ENCODE results near the gene SYNE1.

SYNE1 gene

DNA sequence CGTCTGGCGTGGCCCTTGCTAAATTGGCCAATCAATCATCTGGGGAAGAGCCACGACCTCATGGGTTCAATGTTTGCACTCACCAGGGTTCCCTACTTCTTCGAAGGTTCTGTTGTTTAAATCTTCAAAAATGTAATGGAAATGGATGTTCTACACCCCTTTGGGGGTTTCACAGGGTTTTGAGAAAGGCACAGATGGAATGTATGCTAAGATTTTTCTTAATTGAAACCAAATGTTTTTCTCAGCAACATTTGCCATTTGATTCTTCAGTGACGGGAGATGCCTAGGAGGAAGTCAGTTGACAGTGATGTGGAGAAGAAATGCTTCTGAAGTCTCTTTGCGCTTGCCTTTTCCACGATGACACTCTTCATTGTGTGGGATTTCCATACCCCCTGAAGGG lies 517.3 kb downstream of the SYNE1 start:
- ATAC-seq (ENCODE audit: low read depth) = no peak
- Mint-ChIP-seq H3K27me3 (no peaks in the 10 kb centered on the region), H3K36me3 (peaks cover 24% of the 10 kb centered on the region), H3K4me3 (no peak overlapping the region), H3K4me1 (peaks cover 5% of the 10 kb centered on the region), H3K27ac (peak overlapping the region; percentile 19), H3K9me3 (peaks cover 3% of the 10 kb centered on the region)
- no peak for DNase-seq (ENCODE audit: low spot score in 2 of 2)

DNA sequence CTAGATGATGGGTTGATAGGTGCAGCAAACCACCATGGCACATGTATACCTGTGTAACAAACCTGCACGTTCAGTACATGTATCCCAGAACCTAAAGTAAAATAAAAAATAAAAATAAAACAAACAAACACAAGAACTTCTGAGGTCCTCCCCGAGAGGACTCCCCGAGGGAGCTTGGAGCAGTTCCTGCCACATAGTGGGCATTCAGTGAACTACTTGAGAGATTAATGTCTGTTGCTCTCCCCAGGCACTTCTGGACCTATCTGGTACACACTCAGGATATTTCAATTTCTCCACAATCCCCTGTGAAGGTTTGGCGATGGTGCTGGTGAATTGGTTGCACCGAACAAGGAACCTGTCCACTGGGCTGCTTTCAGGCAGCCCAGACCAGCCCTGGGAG lies 518.5 kb downstream of the SYNE1 start:
- no peak for ATAC-seq (ENCODE audit: low read depth)
- H3K36me3 Mint-ChIP-seq = peaks cover 24% of the 10 kb centered on the region
- H3K27me3 Mint-ChIP-seq = no peaks in the 10 kb centered on the region
- no peak overlapping the region for H3K27ac Mint-ChIP-seq
- H3K9me3 Mint-ChIP-seq = peaks cover 3% of the 10 kb centered on the region
- no peak overlapping the region for H3K4me3 Mint-ChIP-seq
- no peak for DNase-seq (ENCODE audit: low spot score in 2 of 2)
- peaks cover 3% of the 10 kb centered on the region for H3K4me1 Mint-ChIP-seq

DNA sequence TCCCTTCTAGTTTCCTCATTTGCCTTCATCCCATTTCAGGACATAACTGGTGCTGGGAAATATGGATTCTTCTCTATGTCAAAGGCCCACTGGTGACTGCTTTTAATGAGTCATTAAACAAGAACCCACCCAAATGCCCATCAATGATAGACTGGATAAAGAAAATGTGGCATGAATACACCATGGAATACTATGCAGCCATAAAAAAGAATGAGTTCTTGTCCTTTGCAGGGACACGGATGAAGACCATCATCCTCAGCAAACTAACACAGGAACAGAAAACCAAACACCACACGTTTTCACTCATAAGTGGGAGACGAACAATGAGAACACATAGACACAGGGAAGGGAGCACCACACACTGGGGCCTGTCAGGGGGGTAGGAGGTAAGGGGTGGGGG lies 518.9 kb downstream of the SYNE1 start:
- Mint-ChIP-seq H3K27me3 (no peaks in the 10 kb centered on the region), H3K4me1 (peaks cover 3% of the 10 kb centered on the region), H3K27ac (no peak overlapping the region), H3K4me3 (no peak overlapping the region), H3K9me3 (peaks cover 3% of the 10 kb centered on the region), H3K36me3 (peaks cover 24% of the 10 kb centered on the region)
- ATAC-seq (ENCODE audit: low read depth) (no peak), DNase-seq (ENCODE audit: low spot score in 2 of 2) (no peak)

DNA sequence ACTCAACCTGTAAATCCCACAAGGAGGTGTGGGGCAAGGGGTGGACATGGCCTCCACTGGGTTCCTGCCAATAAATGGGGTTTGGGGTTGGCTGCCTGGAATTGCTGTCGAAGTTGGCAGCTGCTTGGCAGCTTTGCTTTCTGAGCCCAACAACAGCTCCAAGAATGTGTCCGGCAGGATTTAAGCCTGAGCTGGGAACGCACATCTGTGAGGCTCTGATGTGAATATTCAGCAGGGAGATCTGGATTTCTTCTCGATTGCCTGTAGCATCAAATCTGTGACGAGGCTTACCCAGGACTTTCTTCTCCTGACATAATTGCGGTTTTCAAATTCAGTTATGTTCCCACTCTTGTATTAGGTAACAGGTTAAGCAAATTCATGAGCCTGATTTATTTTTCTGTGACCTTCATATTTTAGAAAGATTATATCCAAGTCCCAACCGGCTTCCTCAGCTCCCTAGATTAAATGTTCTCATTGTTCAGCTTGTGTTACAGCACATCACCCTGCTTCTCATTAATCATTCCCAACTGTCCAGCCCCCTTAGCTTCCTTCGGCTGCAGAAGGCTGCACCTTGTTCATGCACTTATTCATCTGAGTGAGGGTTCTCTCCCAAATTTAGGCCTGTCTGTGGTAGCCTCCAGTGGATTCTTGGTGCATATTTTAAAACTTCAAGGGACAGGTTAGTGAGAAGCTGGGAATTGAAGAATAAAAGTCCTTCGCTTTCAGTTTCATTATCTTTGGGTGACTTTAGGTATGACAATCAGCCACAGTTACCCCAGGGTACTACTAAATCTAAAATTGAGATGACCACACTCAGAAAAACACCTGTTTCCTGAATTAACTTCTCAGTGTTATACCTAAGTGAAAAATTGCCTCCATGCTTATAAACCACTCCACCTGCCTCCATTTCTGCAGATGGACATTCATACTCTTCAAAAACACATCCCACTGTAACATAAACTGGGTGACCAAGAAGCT lies 519.7 kb downstream of the SYNE1 start:
- peak; percentile 15 for ATAC-seq (ENCODE audit: low read depth)

DNA sequence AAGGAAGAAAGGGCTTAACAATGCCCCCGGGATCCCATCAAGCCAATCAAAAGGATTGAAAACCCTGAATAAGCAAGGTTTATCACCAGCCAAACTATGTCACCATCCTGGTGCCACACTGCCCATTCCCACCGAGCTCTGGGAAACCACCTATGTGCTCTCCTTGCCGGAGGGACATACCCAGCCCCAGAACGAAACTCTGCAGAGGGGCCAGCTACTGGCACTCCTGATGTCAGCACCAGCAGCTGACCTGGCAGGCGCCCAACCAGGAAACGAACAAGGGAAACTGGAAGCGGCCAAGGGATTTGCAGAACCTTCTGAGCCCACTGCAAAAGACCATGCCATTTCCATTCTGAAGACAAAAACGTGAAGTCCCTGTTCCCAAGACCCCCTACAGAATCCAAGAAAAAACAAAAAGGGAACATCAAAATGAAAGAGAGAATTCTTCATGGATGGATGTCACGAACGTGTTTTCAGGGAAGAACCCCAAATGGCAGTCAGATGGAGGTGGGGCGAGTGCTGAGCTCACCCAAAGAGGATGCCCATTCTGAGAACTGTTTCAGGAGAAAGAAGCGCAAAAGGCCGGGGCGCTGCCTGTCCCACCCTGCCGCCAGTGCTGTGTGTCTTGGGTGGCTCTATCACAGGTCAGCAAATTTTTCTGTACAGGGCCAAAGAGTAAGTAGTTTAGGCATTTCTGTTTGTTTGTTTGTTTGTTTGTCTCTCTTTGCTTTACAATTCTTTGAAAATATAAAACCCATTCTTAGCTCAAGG lies 524.5 kb downstream of the SYNE1 start:
- H3K4me3 Mint-ChIP-seq = no peak overlapping the region
- H3K27ac Mint-ChIP-seq = no peak overlapping the region
- ATAC-seq (ENCODE audit: low read depth) (no peak), DNase-seq (ENCODE audit: low spot score in 2 of 2) (no peak)
- H3K36me3 Mint-ChIP-seq = peaks cover 2% of the 10 kb centered on the region
- peaks cover 2% of the 10 kb centered on the region for H3K27me3 Mint-ChIP-seq
- no peaks in the 10 kb centered on the region for H3K9me3 Mint-ChIP-seq
- peaks cover 3% of the 10 kb centered on the region for H3K4me1 Mint-ChIP-seq

More for the DNA sequence above, 519.7 kb downstream of the SYNE1 start:
- DNase-seq (ENCODE audit: low spot score in 2 of 2) = no peak
- no peaks in the 10 kb centered on the region for H3K27me3 Mint-ChIP-seq
- peak overlapping the region; percentile 17 for H3K27ac Mint-ChIP-seq
- H3K4me3 Mint-ChIP-seq = no peak overlapping the region
- peaks cover 24% of the 10 kb centered on the region for H3K36me3 Mint-ChIP-seq
- H3K9me3 Mint-ChIP-seq = peaks cover 3% of the 10 kb centered on the region
- H3K4me1 Mint-ChIP-seq = peaks cover 3% of the 10 kb centered on the region

DNA sequence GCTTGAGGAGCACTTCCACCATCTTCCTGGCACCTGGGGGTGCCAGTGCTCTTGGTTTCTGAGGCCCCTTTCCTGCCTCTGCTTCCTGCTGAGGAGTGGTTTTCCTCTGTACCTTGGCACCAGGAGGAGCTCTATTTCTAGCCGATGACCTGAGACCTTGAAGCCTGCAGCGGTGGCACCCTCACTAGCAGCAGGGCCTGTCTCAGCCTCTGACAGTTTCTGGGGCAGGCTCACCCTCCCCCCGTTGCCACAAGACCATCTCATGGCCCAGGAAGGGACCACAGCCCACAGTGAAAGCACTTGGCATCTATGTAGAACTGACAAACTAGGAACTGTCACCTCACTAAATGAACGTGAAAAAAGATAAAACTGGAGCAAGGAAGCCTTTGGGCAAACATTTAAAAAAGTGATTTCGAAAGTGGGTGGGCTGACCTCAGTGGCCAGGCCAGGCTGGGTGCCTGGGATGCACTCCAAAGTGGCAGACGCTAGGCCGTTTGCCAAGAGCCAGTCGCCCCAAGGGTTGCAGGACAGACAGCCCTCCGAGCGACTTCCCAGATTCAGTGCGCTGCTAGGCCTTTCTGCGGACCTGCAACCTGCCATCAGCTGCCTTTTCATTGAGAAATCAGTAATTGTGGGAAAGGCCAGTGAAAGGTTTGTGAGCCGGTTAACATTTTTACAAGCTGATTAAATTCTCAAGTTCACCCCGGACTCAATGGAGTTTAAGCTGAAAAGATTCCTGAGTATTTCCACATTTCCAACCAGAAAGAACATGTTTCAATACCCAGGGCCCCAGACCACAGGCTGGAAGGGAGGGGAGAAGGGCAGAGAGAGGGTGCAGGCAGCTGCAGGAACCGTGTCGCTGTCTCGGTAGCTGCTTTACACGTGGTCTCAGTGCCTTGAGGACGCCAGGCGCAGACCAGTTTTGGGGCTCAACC lies 526.0 kb downstream of the SYNE1 start:
- Mint-ChIP-seq H3K36me3 (peaks cover 2% of the 10 kb centered on the region), H3K27me3 (peaks cover 2% of the 10 kb centered on the region), H3K4me1 (no peaks in the 10 kb centered on the region), H3K9me3 (no peaks in the 10 kb centered on the region), H3K27ac (no peak overlapping the region), H3K4me3 (no peak overlapping the region)
- DNase-seq (ENCODE audit: low spot score in 2 of 2) (no peak), ATAC-seq (ENCODE audit: low read depth) (no peak)

DNA sequence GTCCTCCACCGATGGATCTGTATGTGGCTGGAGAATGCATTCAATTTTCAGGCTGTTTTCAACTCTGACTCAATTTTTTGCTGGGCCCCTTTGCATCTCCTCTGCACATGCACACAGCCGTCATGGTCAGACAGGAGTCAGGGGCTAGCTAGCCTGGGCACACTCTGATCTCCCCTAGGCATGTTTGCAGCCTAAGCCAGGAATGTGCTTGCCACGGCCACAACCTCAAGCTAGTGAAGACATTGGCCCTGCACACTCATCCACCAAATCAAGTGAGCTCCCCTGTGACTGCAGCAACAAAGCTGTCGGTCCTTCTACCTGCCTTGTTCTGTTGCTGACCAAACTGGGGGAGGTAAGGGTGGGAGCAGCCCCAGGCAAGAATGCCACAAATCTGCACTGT lies 529.2 kb downstream of the SYNE1 start:
- no peak overlapping the region for H3K4me3 Mint-ChIP-seq
- no peak for DNase-seq (ENCODE audit: low spot score in 2 of 2)
- ATAC-seq (ENCODE audit: low read depth) = no peak
- no peaks in the 10 kb centered on the region for H3K4me1 Mint-ChIP-seq
- H3K9me3 Mint-ChIP-seq = no peaks in the 10 kb centered on the region
- H3K36me3 Mint-ChIP-seq = peaks cover 2% of the 10 kb centered on the region
- H3K27ac Mint-ChIP-seq = no peak overlapping the region
- H3K27me3 Mint-ChIP-seq = peaks cover 2% of the 10 kb centered on the region

DNA sequence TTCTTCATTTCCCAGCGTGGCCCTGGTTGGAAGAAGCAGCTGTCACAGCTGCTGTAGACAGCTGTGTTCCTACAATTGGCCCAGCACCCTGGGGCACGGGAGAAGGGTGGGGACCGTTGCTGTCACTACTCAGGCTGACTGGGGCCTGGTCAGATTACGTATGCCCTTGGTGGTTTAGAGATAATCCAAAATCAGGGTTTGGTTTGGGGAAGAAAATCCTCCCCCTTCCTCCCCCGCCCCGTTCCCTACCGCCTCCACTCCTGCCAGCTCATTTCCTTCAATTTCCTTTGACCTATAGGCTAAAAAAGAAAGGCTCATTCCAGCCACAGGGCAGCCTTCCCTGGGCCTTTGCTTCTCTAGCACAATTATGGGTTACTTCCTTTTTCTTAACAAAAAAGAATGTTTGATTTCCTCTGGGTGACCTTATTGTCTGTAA lies 537.0 kb downstream of the SYNE1 start:
- DNase-seq (ENCODE audit: low spot score in 2 of 2) (no peak), ATAC-seq (ENCODE audit: low read depth) (no peak)
- H3K4me3 Mint-ChIP-seq = no peak overlapping the region
- H3K27ac Mint-ChIP-seq = no peak overlapping the region
- no peaks in the 10 kb centered on the region for H3K9me3 Mint-ChIP-seq
- no peaks in the 10 kb centered on the region for H3K27me3 Mint-ChIP-seq
- no peaks in the 10 kb centered on the region for H3K4me1 Mint-ChIP-seq
- H3K36me3 Mint-ChIP-seq = no peaks in the 10 kb centered on the region

DNA sequence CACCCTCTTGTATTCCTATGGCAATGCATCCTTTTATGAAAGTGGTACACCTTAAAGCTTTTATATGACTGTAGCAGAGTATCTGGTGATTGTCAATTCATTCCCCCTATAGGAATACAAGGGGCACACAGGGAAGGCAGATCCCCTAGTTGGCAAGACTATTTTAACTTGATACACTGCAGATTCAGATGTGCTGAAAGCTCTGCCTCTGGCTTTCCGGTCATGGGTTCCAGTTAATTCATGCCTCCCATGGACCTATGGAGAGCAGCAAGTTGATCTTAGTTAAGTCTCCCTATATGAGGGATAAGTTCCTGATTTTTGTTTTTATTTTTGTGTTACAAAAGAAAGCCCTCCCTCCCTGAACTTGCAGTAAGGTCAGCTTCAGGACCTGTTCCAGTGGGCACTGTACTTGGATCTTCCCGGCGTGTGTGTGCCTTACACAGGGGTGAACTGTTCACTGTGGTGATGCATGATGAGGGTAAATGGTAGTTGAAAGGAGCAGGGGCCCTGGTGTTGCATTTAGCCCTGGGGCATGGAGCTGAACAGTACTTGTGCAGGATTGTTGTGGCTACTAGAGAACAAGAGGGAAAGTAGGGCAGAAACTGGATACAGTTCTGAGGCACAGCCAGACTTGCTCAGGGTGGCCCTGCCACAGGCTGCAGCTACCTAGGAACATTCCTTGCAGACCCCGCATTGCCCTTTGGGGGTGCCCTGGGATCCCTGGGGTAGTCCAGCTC lies 537.5 kb downstream of the SYNE1 start:
- H3K4me1 Mint-ChIP-seq = peaks cover under 1% of the 10 kb centered on the region
- no peaks in the 10 kb centered on the region for H3K9me3 Mint-ChIP-seq
- no peak for ATAC-seq (ENCODE audit: low read depth)
- no peak for DNase-seq (ENCODE audit: low spot score in 2 of 2)
- H3K36me3 Mint-ChIP-seq = peaks cover under 1% of the 10 kb centered on the region
- H3K27ac Mint-ChIP-seq = no peak overlapping the region
- H3K4me3 Mint-ChIP-seq = no peak overlapping the region
- no peaks in the 10 kb centered on the region for H3K27me3 Mint-ChIP-seq

DNA sequence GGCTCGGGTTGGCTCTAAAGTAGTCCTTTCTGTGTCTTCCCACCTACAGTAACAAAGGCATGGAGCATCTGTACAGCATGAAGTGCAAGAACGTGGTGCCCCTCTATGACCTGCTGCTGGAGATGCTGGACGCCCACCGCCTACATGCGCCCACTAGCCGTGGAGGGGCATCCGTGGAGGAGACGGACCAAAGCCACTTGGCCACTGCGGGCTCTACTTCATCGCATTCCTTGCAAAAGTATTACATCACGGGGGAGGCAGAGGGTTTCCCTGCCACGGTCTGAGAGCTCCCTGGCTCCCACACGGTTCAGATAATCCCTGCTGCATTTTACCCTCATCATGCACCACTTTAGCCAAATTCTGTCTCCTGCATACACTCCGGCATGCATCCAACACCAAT lies 538.5 kb downstream of the SYNE1 start:
- no peak overlapping the region for H3K27ac Mint-ChIP-seq
- H3K36me3 Mint-ChIP-seq = peaks cover 4% of the 10 kb centered on the region
- no peak for DNase-seq (ENCODE audit: low spot score in 2 of 2)
- H3K4me1 Mint-ChIP-seq = peaks cover 2% of the 10 kb centered on the region
- H3K9me3 Mint-ChIP-seq = no peaks in the 10 kb centered on the region
- no peak for ATAC-seq (ENCODE audit: low read depth)
- H3K27me3 Mint-ChIP-seq = no peaks in the 10 kb centered on the region
- H3K4me3 Mint-ChIP-seq = no peak overlapping the region

DNA sequence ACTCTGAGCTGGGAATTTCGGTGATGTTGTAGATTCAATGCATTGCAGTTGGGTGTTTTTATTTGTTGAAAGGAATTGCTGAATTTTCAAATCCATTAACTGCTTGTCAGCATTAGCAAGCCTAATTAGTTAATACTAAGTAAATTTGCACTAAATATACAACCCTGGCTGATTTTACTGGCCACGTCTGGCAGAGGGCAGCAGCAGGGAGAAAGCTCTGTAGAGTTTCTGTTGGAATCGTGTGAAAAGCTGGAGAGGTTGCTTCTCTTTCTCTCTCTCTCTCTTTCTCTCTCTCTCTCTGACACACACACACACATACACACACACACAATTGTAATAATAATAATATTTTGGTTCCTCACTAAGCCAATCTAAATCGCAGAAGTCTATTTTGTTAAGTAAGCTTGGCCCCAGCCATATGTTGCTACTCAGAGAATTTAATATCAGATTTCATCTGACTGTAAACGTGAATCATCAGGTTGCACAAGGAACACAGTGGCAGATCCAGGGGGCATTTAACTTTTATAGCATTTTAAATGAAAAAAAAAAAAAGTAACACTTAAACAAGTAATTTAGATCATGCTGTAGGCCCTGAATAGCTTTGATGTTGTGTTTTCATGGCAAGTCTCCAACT lies 540.2 kb downstream of the SYNE1 start:
- ATAC-seq (ENCODE audit: low read depth) (no peak), DNase-seq (ENCODE audit: low spot score in 2 of 2) (no peak)
- H3K9me3 Mint-ChIP-seq = no peaks in the 10 kb centered on the region
- no peaks in the 10 kb centered on the region for H3K27me3 Mint-ChIP-seq
- peaks cover 4% of the 10 kb centered on the region for H3K36me3 Mint-ChIP-seq
- peaks cover 2% of the 10 kb centered on the region for H3K4me1 Mint-ChIP-seq
- H3K27ac Mint-ChIP-seq = no peak overlapping the region
- H3K4me3 Mint-ChIP-seq = no peak overlapping the region

DNA sequence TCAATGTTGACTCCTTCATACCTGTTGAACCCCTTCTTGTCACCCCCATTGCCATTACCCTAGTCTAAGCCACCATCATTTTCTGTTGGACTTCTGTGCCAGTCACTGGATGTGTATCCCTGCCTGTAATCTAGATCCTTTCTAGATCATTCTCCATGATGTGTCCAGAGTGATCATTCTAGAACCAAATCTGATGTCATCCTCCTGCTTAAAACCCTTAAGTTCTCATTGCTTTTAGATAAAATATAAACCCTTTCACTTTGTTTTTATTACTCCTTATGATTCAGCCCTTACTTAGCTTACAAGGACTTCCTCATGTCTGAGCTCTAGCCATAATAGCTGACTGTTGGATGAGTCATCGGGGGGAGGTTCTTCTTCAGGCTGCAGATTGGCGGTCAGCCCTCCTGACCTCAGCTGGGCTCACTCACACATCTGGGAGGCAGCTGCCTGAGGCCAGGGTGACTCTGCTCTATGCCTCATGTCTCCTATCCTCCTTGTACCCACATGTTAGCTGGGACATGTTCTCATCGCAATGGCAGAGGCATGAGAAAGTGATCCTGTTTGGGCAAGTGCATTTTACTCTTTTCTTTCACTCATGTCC lies 542.1 kb downstream of the SYNE1 start:
- Mint-ChIP-seq H3K4me3 (no peak overlapping the region), H3K4me1 (peaks cover 2% of the 10 kb centered on the region), H3K27ac (no peak overlapping the region), H3K27me3 (no peaks in the 10 kb centered on the region), H3K36me3 (peaks cover 4% of the 10 kb centered on the region), H3K9me3 (no peaks in the 10 kb centered on the region)
- ATAC-seq (ENCODE audit: low read depth) (no peak), DNase-seq (ENCODE audit: low spot score in 2 of 2) (no peak)

All from memory B cell (primary cell).